OCI-LY7 (cell line): Measurements from ENCODE around the gene NINJ2. TPM values are rescaled to one million over a fixed set of nuclear protein-coding genes. Genes with fewer than 3 reads are reported as not detected.

Source experiments
- BruUV-seq: library from RNA; stranded (reverse); fragments of 400-500 nt; replicated peaks from 2 replicates; lab custom pipeline; 2021; lab: Mats Ljungman, UMichigan
- CTCF ChIA-PET: fragments of 300-600 bp; sonication (Branson Sonifier 250); formaldehyde crosslinking; loops from one replicate; lab custom pipeline; 2022; ENCODE audit warnings: antibody characterized with exemption; ENCODE audit not compliant: unreplicated experiment; lab: Charles Lee
- POLR2A ChIA-PET: fragments of 300-600 bp; sonication (Branson Sonifier 250); formaldehyde crosslinking; loops from one replicate; lab custom pipeline; 2022; ENCODE audit warnings: antibody characterized with exemption; lab: Charles Lee
- DNase-seq: peaks from one replicate; pipeline ENCODE4 v3.0.0-alpha.2; 2015; ENCODE audit warnings: low spot score
- H2AFZ ChIP-seq: fragments of 200-600 bp; sonication (generic), shearing (Covaris generic); 2 replicates; pipeline ENCODE4 v1.6.1; 2014; ENCODE audit warnings: mild to moderate bottlenecking, antibody characterized with exemption, low read length, moderate library complexity
- H3K27ac ChIP-seq: fragments of 200-600 bp; sonication (generic); 2 replicates; pipeline ENCODE4 v1.5.1; 2014; ENCODE audit warnings: mixed run types, low read depth, mild to moderate bottlenecking, moderate library complexity, low read length, inconsistent platforms; ENCODE audit not compliant: poor library complexity, severe bottlenecking
- H3K36me3 ChIP-seq: fragments of 200-600 bp; sonication (generic); 2 replicates; pipeline ENCODE4 v1.6.1; 2014; ENCODE audit warnings: mild to moderate bottlenecking, antibody characterized with exemption, low read length, moderate library complexity, mixed read lengths; ENCODE audit not compliant: insufficient read depth
- H3K4me1 ChIP-seq: fragments of 200-600 bp; sonication (generic); 2 replicates; pipeline ENCODE4 v1.5.1; 2014; ENCODE audit warnings: mild to moderate bottlenecking, low read length; ENCODE audit not compliant: insufficient read depth, poor library complexity, severe bottlenecking
- H3K4me2 ChIP-seq: fragments of 200-600 bp; sonication (generic); 2 replicates; pipeline ENCODE4 v1.6.1; 2014; ENCODE audit warnings: mild to moderate bottlenecking, low read length
- H3K4me3 ChIP-seq: fragments of 200-600 bp; sonication (generic); 2 replicates; pipeline ENCODE4 v1.5.1; 2014; ENCODE audit warnings: mild to moderate bottlenecking, low read depth, low read length; ENCODE audit not compliant: poor library complexity, severe bottlenecking
- H3K79me2 ChIP-seq: fragments of 200-600 bp; sonication (generic); 2 replicates; pipeline ENCODE4 v1.6.1; 2016; ENCODE audit warnings: low read depth, mild to moderate bottlenecking, low read length, moderate library complexity, mixed read lengths; ENCODE audit not compliant: insufficient read depth
- H3K9me2 ChIP-seq: fragments of 200-600 bp; sonication (generic); 2 replicates; pipeline ENCODE4 v1.6.1; 2016; ENCODE audit warnings: mild to moderate bottlenecking, low read length, mixed read lengths; ENCODE audit not compliant: insufficient read depth
- H3K9me3 ChIP-seq: fragments of 200-600 bp; sonication (generic); 2 replicates; pipeline ENCODE4 v1.6.1; 2014; ENCODE audit warnings: mild to moderate bottlenecking, mixed run types, low read length, mixed read lengths
- H4K20me1 ChIP-seq: fragments of 200-600 bp; sonication (generic); 2 replicates; pipeline ENCODE4 v1.6.1; 2014; ENCODE audit warnings: mild to moderate bottlenecking, antibody characterized with exemption, low read length, moderate library complexity, mixed read lengths; ENCODE audit not compliant: insufficient read depth
- CTCF ChIP-seq: fragments of 200-600 bp; sonication (generic); conservative IDR thresholded peaks from 2 replicates; pipeline ENCODE4 v1.5.1; 2014; ENCODE audit warnings: mild to moderate bottlenecking, antibody characterized with exemption, low read length, moderate library complexity, mixed read lengths
- EZH2phosphoT487 ChIP-seq: fragments of 200-600 bp; sonication (generic); IDR thresholded peaks from 2 replicates; pipeline ENCODE4 v1.6.1; 2018; ENCODE audit warnings: low read depth, borderline replicate concordance, mild to moderate bottlenecking, mixed run types, antibody characterized with exemption, low read length, moderate library complexity, mixed read lengths
- intact Hi-C: fragments of 100-400 bp; cut with micrococcal nuclease; formaldehyde crosslinking; loops from one replicate; pipeline ENCODE4 v1.10.0; 2022; ENCODE audit not compliant: unreplicated experiment
- total RNA-seq, 2 experiments: library from RNA; depleted of rRNA in 1 of 2; stranded (reverse); fragments of >200 nt in 1 of 2; shearing (Covaris generic) in 1 of 2; gene quantifications; 2 replicates each; pipeline ENCODE4 v1.2.3, GENCODE V29; 2014 to 2022

The NINJ2 gene
- total RNA-seq, 2 experiments from 2014 or later = 0.79 to 4.4 TPM

- Histone ChIP-seq H4K20me1 (no peaks in the 10 kb centered on the region), H3K9me3 (no peaks in the 10 kb centered on the region), H3K36me3 (no peaks in the 10 kb centered on the region), H3K27ac (no peak overlapping the region), H3K4me3 (no peak overlapping the region), H3K9me2 (no peaks in the 10 kb centered on the region), H3K4me1 (peaks cover 3% of the 10 kb centered on the region), H2AFZ (no peak overlapping the region), H3K79me2 (no peaks in the 10 kb centered on the region), H3K4me2 (no peak overlapping the region)
- intact Hi-C loops = no loop called here
- ChIA-PET CTCF (interaction anchor here (0.8 kb wide), 1 partner anchor 9 kb away, joined by 3 read pairs; no protein-coding TSS in a partner anchor), POLR2A (interaction anchor here (0.8 kb wide), 1 partner anchor 13 kb away, joined by 3 read pairs; no protein-coding TSS in a partner anchor)
- no peak for DNase-seq
- TF ChIP-seq CTCF (no peak), EZH2phosphoT487 (no peak)
- no TSS peak for BruUV-seq
These were observed 131.2 kb downstream of the NINJ2 start for GRCh38 chr12:531951-532585.

- no peak overlapping the region for H3K27ac ChIP-seq
- ChIA-PET CTCF (no interaction called here), POLR2A (interaction anchor here (0.6 kb wide), 1 partner anchor 10 kb away, joined by 3 read pairs; no protein-coding TSS in a partner anchor)
These were observed 132.4 kb downstream of the NINJ2 start for GRCh38 chr12:530821-531220.

More at GRCh38 chr12:530821-531220, 132.4 kb downstream of the NINJ2 start:
- Histone ChIP-seq H2AFZ (no peak overlapping the region), H3K4me3 (no peak overlapping the region), H3K4me2 (no peak overlapping the region), H3K9me3 (no peaks in the 10 kb centered on the region), H3K36me3 (no peaks in the 10 kb centered on the region), H3K4me1 (peaks cover 3% of the 10 kb centered on the region), H4K20me1 (no peaks in the 10 kb centered on the region), H3K79me2 (no peaks in the 10 kb centered on the region), H3K9me2 (no peaks in the 10 kb centered on the region)
- no peak for DNase-seq
- intact Hi-C loops = no loop called here
- BruUV-seq = no TSS peak
- TF ChIP-seq CTCF (no peak), EZH2phosphoT487 (no peak)
